Prostate gland (tissue), 2 donors: Measurements from ENCODE around the gene RIPK1.

Experiments used
- POLR2AphosphoS5 ChIP-seq: sonication (generic); formaldehyde crosslinking; IDR thresholded peaks from one replicate; pipeline ENCODE4 v1.6.1; 2017; ENCODE audit warnings: antibody characterized with exemption
- TF ChIP-seq, protein P1 (sequence below), 4 experiments: fragments of 200-600 bp in 2 of 4; fragments of 450-650 bp in 2 of 4; sonication (generic) in 2 of 4; IDR thresholded peaks; 1 replicate in 3 of 4; 2 replicates in 1 of 4; pipeline ENCODE4 v1.5.1; 2016 to 2019; ENCODE audit warnings: antibody characterized with exemption in 4 of 4, mild to moderate bottlenecking in 2 of 4, moderate library complexity in 2 of 4

DNA sequence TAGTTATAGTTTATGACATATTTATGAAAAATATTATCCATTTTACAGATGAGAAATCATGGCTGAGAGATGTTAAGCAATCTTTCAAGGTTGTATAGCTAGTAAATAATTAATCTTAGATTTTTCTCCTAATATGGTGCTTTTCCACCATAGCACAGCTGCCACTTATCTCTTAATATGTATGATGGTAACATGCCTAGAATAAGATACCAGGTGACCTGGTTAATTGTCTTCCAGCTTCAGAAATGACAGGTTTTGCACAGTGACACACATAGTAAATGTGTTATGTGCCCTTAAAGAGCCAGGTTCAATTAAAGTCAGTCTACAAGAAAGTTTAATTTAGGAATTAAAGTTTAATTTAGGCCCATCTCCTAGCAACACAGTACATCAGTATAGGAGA, 74.2 kb downstream of the RIPK1 start:
- TF ChIP-seq, protein P1, sequence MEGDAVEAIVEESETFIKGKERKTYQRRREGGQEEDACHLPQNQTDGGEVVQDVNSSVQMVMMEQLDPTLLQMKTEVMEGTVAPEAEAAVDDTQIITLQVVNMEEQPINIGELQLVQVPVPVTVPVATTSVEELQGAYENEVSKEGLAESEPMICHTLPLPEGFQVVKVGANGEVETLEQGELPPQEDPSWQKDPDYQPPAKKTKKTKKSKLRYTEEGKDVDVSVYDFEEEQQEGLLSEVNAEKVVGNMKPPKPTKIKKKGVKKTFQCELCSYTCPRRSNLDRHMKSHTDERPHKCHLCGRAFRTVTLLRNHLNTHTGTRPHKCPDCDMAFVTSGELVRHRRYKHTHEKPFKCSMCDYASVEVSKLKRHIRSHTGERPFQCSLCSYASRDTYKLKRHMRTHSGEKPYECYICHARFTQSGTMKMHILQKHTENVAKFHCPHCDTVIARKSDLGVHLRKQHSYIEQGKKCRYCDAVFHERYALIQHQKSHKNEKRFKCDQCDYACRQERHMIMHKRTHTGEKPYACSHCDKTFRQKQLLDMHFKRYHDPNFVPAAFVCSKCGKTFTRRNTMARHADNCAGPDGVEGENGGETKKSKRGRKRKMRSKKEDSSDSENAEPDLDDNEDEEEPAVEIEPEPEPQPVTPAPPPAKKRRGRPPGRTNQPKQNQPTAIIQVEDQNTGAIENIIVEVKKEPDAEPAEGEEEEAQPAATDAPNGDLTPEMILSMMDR (IDR thresholded peaks at IDR 0.05) = no peak
- TF ChIP-seq POLR2AphosphoS5 = no peak
